KMS-11 (cell line): ENCODE data around the gene DCXR.

Experiments used
- H2AFZ ChIP-seq: fragments of 200-600 bp; sonication (generic); 2 replicates; pipeline ENCODE4 v1.6.1; 2016; ENCODE audit warnings: antibody characterized with exemption, mixed run types, low read depth
- H3K27ac ChIP-seq: fragments of 200-600 bp; sonication (generic); 2 replicates; pipeline ENCODE4 v1.6.1; 2016; ENCODE audit warnings: mild to moderate bottlenecking, mixed run types
- H3K27me3 ChIP-seq: fragments of 200-600 bp; sonication (generic); 2 replicates; pipeline ENCODE4 v1.6.1; 2017; ENCODE audit warnings: mild to moderate bottlenecking, low read depth, mixed run types, moderate library complexity; ENCODE audit not compliant: insufficient read depth
- H3K36me3 ChIP-seq: fragments of 200-600 bp; sonication (generic); 2 replicates; pipeline ENCODE4 v1.6.1; 2017; ENCODE audit warnings: mild to moderate bottlenecking, mixed run types; ENCODE audit not compliant: insufficient read depth
- H3K4me1 ChIP-seq: fragments of 200-600 bp; sonication (generic); 2 replicates; pipeline ENCODE4 v1.6.1; 2016; ENCODE audit warnings: mild to moderate bottlenecking, low read depth, mixed run types; ENCODE audit not compliant: poor library complexity, severe bottlenecking
- H3K4me2 ChIP-seq: fragments of 200-600 bp; sonication (generic); 2 replicates; pipeline ENCODE4 v1.7.0; 2016; ENCODE audit warnings: mild to moderate bottlenecking, mixed run types
- H3K4me3 ChIP-seq: fragments of 200-600 bp; sonication (generic); IDR thresholded peaks from 2 replicates; pipeline ENCODE4 v1.6.1; 2017; ENCODE audit warnings: low read depth, low read length, mixed read lengths; ENCODE audit not compliant: insufficient read depth
- H3K79me2 ChIP-seq: fragments of 200-600 bp; sonication (generic); 2 replicates; pipeline ENCODE4 v1.6.1; 2016; ENCODE audit warnings: low read depth, mixed run types; ENCODE audit not compliant: insufficient read depth
- H3K9ac ChIP-seq: fragments of 200-600 bp; sonication (generic); 2 replicates; pipeline ENCODE4 v1.6.1; 2016; ENCODE audit warnings: mild to moderate bottlenecking, mixed run types
- H4K20me1 ChIP-seq: fragments of 200-600 bp; sonication (generic); 2 replicates; pipeline ENCODE4 v1.6.1; 2016; ENCODE audit warnings: mild to moderate bottlenecking, mixed run types; ENCODE audit not compliant: insufficient read depth
- CTCF ChIP-seq: fragments of 200-600 bp; sonication (generic); conservative IDR thresholded peaks from 2 replicates; pipeline ENCODE4 v1.6.1; 2017; ENCODE audit warnings: low read depth, mild to moderate bottlenecking, antibody characterized with exemption, low read length, moderate library complexity, mixed read lengths

The DCXR gene

GRCh38 chr17:82003411-82004381, 33.8 kb downstream of the DCXR start:
- H3K27me3 ChIP-seq: no peaks in the 10 kb centered on the region
- H3K4me3 ChIP-seq: no peak overlapping the region
- H3K9ac ChIP-seq: no peak overlapping the region
- H4K20me1 ChIP-seq: no peaks in the 10 kb centered on the region
- H3K4me2 ChIP-seq: no peak overlapping the region
- no peak overlapping the region for H2AFZ ChIP-seq
- H3K36me3 ChIP-seq: no peaks in the 10 kb centered on the region
- no peaks in the 10 kb centered on the region for H3K4me1 ChIP-seq
- H3K27ac ChIP-seq: no peak overlapping the region
- no peaks in the 10 kb centered on the region for H3K79me2 ChIP-seq
- TF ChIP-seq CTCF: no peak

- no peaks in the 10 kb centered on the region for H3K36me3 ChIP-seq
- H3K27me3 ChIP-seq: no peaks in the 10 kb centered on the region
- H3K79me2 ChIP-seq: no peaks in the 10 kb centered on the region
- no peak overlapping the region for H3K9ac ChIP-seq
- no peak overlapping the region for H2AFZ ChIP-seq
- H4K20me1 ChIP-seq: no peaks in the 10 kb centered on the region
- H3K27ac ChIP-seq: no peak overlapping the region
- TF ChIP-seq CTCF: no peak
- H3K4me2 ChIP-seq: no peak overlapping the region
- H3K4me3 ChIP-seq: no peak overlapping the region
- H3K4me1 ChIP-seq: no peaks in the 10 kb centered on the region
Measured at GRCh38 chr17:82001571-82002056, 35.9 kb downstream of the DCXR start.

GRCh38 chr17:82000803-82001570, 36.5 kb downstream of the DCXR start:
- H3K4me3 ChIP-seq: no peak overlapping the region
- TF ChIP-seq CTCF: no peak
- no peaks in the 10 kb centered on the region for H3K36me3 ChIP-seq
- no peak overlapping the region for H3K4me2 ChIP-seq
- H2AFZ ChIP-seq: no peak overlapping the region
- no peaks in the 10 kb centered on the region for H3K27me3 ChIP-seq
- H4K20me1 ChIP-seq: no peaks in the 10 kb centered on the region
- no peak overlapping the region for H3K9ac ChIP-seq
- H3K79me2 ChIP-seq: no peaks in the 10 kb centered on the region
- H3K27ac ChIP-seq: no peak overlapping the region
- no peaks in the 10 kb centered on the region for H3K4me1 ChIP-seq

GRCh38 chr17:81999976-82000802, 37.3 kb downstream of the DCXR start:
- Histone ChIP-seq H3K36me3 (no peaks in the 10 kb centered on the region), H3K4me2 (no peak overlapping the region), H3K9ac (no peak overlapping the region), H4K20me1 (no peaks in the 10 kb centered on the region), H3K27me3 (no peaks in the 10 kb centered on the region), H3K4me3 (no peak overlapping the region), H2AFZ (no peak overlapping the region), H3K79me2 (no peaks in the 10 kb centered on the region), H3K27ac (no peak overlapping the region), H3K4me1 (no peaks in the 10 kb centered on the region)
- no peak for TF ChIP-seq CTCF
